Astrocyte (in vitro differentiated cells and primary cell): ENCODE results near the gene AMMECR1.

Experiments used
- EZH2 ChIP-seq: IDR thresholded peaks from 2 replicates; pipeline ENCODE4 v1.6.1; 2012; ENCODE audit warnings: mild to moderate bottlenecking, low read length, inconsistent platforms; ENCODE audit not compliant: insufficient read depth
- TF ChIP-seq, protein P1 (sequence below): IDR thresholded peaks from 2 replicates; pipeline ENCODE4 v1.5.1; 2011; ENCODE audit warnings: low read depth, mild to moderate bottlenecking, inconsistent platforms, low read length, moderate library complexity; ENCODE audit not compliant: insufficient read depth

DNA sequence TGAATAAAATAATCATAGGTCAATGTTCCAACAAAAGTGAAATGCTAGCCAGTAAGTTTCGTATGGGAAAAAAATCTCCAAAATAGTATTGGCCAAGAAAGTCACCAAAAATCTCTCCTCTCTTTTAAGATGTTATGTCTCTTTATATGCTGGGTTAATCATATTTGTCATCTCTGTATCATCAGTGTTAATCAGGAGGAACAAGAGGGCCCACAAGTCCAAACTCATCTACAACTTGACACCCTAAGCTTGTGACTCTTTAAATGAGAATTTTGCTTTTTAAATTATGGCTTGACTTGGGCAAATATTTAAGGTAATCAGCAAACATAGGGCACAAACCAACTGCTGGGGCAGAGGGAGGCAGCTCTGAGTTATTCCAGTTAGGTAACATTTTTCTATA is 75.5 kb downstream of the AMMECR1 start:
- TF ChIP-seq, protein P1, sequence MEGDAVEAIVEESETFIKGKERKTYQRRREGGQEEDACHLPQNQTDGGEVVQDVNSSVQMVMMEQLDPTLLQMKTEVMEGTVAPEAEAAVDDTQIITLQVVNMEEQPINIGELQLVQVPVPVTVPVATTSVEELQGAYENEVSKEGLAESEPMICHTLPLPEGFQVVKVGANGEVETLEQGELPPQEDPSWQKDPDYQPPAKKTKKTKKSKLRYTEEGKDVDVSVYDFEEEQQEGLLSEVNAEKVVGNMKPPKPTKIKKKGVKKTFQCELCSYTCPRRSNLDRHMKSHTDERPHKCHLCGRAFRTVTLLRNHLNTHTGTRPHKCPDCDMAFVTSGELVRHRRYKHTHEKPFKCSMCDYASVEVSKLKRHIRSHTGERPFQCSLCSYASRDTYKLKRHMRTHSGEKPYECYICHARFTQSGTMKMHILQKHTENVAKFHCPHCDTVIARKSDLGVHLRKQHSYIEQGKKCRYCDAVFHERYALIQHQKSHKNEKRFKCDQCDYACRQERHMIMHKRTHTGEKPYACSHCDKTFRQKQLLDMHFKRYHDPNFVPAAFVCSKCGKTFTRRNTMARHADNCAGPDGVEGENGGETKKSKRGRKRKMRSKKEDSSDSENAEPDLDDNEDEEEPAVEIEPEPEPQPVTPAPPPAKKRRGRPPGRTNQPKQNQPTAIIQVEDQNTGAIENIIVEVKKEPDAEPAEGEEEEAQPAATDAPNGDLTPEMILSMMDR: no peak
- no peak for TF ChIP-seq EZH2
